Measurements from ENCODE around the gene MAML1. TPM values are rescaled to one million over a fixed set of nuclear protein-coding genes. Genes with fewer than 3 reads are reported as not detected.

MAML1 gene
- total RNA-seq, 3 donors from 2014 or later: 16.3 to 22.4 (median 21.0) TPM

DNA sequence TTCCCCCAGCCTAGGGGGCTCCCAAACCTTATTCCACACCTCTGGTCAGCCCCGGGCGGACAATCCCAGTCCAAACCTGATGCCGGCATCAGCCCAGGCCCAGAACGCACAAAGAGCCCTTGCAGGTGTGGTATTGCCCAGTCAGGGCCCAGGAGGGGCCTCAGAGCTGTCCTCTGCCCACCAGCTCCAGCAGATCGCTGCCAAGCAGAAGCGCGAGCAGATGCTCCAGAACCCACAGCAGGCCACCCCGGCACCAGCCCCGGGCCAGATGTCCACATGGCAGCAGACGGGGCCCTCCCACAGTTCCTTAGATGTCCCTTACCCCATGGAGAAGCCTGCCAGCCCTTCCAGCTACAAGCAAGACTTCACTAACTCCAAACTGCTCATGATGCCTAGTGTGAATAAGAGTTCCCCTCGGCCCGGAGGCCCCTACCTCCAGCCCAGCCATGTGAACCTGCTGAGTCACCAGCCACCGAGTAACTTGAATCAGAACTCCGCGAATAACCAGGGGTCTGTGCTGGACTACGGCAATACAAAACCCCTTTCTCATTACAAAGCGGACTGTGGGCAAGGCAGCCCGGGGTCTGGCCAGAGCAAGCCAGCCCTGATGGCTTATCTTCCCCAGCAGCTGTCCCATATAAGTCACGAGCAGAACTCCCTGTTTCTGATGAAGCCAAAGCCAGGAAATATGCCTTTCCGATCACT lies 33.6 kb downstream of the MAML1 start:
- no peaks in the 10 kb centered on the region for H3K36me3 ChIP-seq
- peak overlapping the region in 1 of 2 donors; percentile 50 for H3K27ac ChIP-seq
- no peaks in the 10 kb centered on the region for H3K9me3 ChIP-seq
- peaks cover 10 to 15% of the 10 kb centered on the region in 2 donors for H3K4me1 ChIP-seq
- DNase-seq (ENCODE audit: low spot score in 2 of 2): no peak
- no peaks in the 10 kb centered on the region for H3K27me3 ChIP-seq
- intact Hi-C loops (cut with DNase I; ENCODE audit: low total_unique reads): no loop called here
- TF ChIP-seq CTCF (IDR thresholded peaks at IDR 0.05) (no peak), POLR2A (IDR thresholded peaks at IDR 0.05) (no peak), POLR2AphosphoS5 (IDR thresholded peaks at IDR 0.05) (no peak)
- H3K4me3 ChIP-seq: no peak overlapping the region

DNA sequence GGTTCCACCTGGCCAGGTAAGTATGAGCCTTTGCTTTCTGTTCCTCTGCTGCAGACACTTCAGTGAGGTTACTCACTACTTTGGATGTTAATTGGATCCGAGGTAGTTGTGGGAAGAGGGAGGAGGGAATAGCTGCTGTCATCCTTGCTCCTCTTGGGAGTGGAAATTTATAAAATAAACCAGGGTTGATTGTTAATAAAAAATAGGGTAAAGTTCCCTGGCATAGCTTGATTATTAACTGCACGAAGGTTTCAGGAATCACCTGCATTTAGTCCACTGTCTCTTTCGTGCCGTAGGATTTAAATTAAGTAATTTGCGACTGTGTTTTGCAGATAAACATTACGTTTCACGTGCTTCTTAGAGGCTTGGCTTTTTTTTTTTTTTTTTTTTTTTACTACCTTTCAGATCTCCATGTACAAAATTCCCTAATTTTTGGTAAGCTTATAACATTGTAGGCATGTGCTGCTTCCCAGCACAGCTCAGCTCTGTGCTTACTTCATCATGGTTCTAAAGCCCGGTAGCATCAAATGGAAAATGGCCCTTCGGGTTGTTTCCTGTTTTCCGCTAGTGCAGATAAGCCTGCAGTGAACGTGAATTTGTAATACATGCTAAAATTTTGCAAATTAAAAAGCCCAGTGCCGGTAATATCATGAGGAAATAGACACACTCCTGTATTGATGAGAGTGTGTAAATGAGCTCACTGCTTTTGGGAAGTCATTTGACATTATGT lies 34.3 kb downstream of the MAML1 start:
- Histone ChIP-seq H3K27ac (peak overlapping the region in 1 of 2 donors; percentile 50), H3K36me3 (no peaks in the 10 kb centered on the region), H3K9me3 (no peaks in the 10 kb centered on the region), H3K27me3 (no peaks in the 10 kb centered on the region), H3K4me1 (peaks cover 8 to 15% of the 10 kb centered on the region in 2 donors), H3K4me3 (no peak overlapping the region)
- DNase-seq (ENCODE audit: low spot score in 2 of 2): no peak
- no peak for TF ChIP-seq POLR2AphosphoS5 (IDR thresholded peaks at IDR 0.05)
- intact Hi-C loops (cut with DNase I; ENCODE audit: low total_unique reads): no loop called here

GRCh38 chr5:179767496-179768100 lies 35.0 kb downstream of the MAML1 start:
- Histone ChIP-seq H3K4me3 (no peak overlapping the region), H3K27ac (no peak overlapping the region), H3K9me3 (no peaks in the 10 kb centered on the region), H3K27me3 (no peaks in the 10 kb centered on the region), H3K4me1 (peaks cover 5 to 10% of the 10 kb centered on the region in 2 donors), H3K36me3 (no peaks in the 10 kb centered on the region)
- DNase-seq (ENCODE audit: low spot score in 2 of 2): no peak
- TF ChIP-seq POLR2A (IDR thresholded peaks at IDR 0.05) (no peak), CTCF (IDR thresholded peaks at IDR 0.05) (no peak), POLR2AphosphoS5 (IDR thresholded peaks at IDR 0.05) (no peak)
- intact Hi-C loops (cut with DNase I; ENCODE audit: low total_unique reads): no loop called here

GRCh38 chr5:179768326-179769085 lies 35.9 kb downstream of the MAML1 start:
- no peaks in the 10 kb centered on the region for H3K27me3 ChIP-seq
- TF ChIP-seq POLR2AphosphoS5 (IDR thresholded peaks at IDR 0.05) (no peak), POLR2A (IDR thresholded peaks at IDR 0.05) (no peak), CTCF (IDR thresholded peaks at IDR 0.05) (no peak)
- H3K36me3 ChIP-seq: peaks cover 6% of the 10 kb centered on the region
- no peaks in the 10 kb centered on the region for H3K9me3 ChIP-seq
- no peak overlapping the region for H3K27ac ChIP-seq
- no peak overlapping the region for H3K4me3 ChIP-seq
- DNase-seq (ENCODE audit: low spot score in 2 of 2): no peak
- peaks cover 4 to 5% of the 10 kb centered on the region in 2 donors for H3K4me1 ChIP-seq
- intact Hi-C loops (cut with DNase I; ENCODE audit: low total_unique reads): no loop called here

- no peaks in the 10 kb centered on the region for H3K9me3 ChIP-seq
- H3K27me3 ChIP-seq: no peaks in the 10 kb centered on the region
- H3K36me3 ChIP-seq: peaks cover 11% of the 10 kb centered on the region
- no peak for DNase-seq (ENCODE audit: low spot score in 2 of 2)
- H3K4me3 ChIP-seq: no peak overlapping the region
- no peak overlapping the region for H3K27ac ChIP-seq
- intact Hi-C loops (cut with DNase I; ENCODE audit: low total_unique reads): no loop called here
- peaks cover 0 to 5% of the 10 kb centered on the region in 2 donors for H3K4me1 ChIP-seq
- TF ChIP-seq POLR2AphosphoS5 (IDR thresholded peaks at IDR 0.05): no peak
- no peak for TF ChIP-seq POLR2A (IDR thresholded peaks at IDR 0.05)
- no peak for TF ChIP-seq CTCF (IDR thresholded peaks at IDR 0.05)
Observed at GRCh38 chr5:179769271-179769670, 36.6 kb downstream of the MAML1 start.
